ENCODE data around the gene WIPF2.

Gene WIPF2

DNA sequence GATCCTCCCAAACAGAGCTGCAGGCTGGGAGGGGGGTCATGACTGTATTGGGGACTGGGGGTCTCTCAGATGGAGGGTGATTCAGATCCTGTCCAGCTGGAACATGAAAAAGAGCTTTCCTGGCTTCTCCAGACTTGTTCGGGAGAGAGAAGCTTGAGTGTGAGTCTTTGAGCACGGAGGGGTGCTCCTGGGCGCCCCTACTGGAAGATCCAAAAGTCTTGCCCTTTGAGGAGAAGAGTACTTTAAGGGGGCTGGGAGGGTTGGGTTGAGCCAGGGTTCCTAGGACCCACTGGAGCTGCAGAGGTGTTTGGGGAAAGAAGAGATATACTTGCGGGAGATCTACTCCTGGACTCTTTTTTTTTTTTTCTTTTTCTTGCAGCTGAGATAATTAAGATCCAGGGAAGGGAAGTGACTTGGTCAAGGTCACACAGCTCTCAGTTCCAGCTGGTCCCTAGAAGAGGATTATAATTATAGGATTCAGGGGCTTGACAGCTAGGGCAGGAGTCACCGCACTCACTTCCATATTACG lies 98.3 kb downstream of the WIPF2 start:
- DNase-seq: no peak

- DNase-seq: peak; percentile 82
Observed at GRCh38 chr17:40317880-40318829, 99.1 kb downstream of the WIPF2 start.

DNA sequence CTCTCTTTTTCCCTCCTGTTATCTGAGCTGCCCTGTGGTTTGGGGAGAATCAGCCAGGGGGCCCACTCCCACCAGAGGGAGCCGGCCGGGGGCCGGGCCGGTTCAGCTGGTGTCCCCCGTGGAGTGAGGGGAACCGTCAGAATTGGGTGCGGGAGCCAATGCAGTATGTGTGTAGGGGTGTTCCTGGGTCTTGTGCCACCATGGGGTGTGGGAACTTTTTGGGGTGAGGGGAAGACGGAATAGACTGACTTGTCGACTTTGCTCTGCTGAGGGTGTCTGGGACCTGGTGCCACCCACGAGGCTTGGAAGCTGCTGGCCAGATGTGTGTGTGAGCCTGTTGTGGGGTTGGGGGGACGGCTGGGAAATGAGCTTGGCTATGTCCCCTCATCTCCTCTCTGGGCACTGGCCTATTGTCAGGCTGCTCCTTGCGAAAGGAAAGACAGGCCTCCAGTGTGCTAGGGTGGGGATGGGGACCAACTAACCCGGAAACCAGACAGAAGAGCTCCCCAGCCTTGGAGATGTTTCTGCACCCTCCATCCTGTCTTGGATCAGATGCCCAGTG lies 99.8 kb downstream of the WIPF2 start:
- no peak for DNase-seq

- no peak for DNase-seq
Observed at GRCh38 chr17:40319651-40320540, 100.8 kb downstream of the WIPF2 start.

- no peak for DNase-seq
Observed at GRCh38 chr17:40320756-40321523, 101.8 kb downstream of the WIPF2 start.

GRCh38 chr17:40321524-40321929 lies 102.4 kb downstream of the WIPF2 start:
- no peak for DNase-seq

- DNase-seq: no peak
Observed at GRCh38 chr17:40321961-40322357, 102.9 kb downstream of the WIPF2 start.

- no peak for DNase-seq
Observed at GRCh38 chr17:40322358-40323315, 103.5 kb downstream of the WIPF2 start.

- DNase-seq: no peak
Observed at GRCh38 chr17:40323391-40324381, 104.6 kb downstream of the WIPF2 start.

DNA sequence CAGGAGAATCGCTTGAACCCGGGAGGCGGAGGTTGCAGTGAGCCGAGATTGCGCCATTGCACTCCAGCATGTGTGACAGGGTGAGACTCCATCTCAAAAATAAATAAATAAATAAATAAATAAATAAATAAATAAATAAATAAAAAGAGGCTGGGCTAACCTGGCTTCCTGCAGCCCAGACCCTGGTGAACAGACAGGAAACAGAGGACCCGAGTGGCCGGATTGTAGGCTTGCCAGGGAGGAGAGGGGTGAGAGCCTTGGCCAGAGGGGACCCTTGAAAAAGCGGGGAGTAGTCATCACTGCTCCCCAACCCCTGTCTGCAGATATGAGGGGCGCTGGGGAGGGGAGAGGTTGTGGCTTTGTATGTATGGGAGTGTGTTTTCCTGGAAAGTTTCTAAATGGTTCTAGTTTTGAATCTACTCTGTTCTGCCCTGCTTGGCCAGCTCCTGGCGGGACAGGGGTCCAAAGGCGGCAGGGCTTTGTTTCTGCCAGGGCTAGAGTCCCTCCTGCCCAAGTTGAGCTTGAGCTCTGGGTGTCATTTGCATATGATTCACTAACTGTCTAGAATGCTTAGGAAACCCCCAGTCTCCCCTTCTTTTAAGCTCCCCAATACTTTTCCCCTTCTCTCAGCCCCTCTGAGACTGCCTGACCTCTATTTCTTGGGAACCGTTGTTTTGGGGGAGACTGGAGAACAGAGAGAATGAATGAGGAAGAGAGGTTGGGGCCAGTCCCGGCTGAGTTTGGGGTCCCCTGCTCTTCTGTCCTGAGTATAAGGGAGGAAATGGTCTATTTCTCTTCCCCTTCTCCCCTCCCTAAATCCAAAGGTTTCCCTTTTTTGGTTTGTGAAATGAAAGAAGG lies 106.3 kb downstream of the WIPF2 start:
- DNase-seq: no peak

DNA sequence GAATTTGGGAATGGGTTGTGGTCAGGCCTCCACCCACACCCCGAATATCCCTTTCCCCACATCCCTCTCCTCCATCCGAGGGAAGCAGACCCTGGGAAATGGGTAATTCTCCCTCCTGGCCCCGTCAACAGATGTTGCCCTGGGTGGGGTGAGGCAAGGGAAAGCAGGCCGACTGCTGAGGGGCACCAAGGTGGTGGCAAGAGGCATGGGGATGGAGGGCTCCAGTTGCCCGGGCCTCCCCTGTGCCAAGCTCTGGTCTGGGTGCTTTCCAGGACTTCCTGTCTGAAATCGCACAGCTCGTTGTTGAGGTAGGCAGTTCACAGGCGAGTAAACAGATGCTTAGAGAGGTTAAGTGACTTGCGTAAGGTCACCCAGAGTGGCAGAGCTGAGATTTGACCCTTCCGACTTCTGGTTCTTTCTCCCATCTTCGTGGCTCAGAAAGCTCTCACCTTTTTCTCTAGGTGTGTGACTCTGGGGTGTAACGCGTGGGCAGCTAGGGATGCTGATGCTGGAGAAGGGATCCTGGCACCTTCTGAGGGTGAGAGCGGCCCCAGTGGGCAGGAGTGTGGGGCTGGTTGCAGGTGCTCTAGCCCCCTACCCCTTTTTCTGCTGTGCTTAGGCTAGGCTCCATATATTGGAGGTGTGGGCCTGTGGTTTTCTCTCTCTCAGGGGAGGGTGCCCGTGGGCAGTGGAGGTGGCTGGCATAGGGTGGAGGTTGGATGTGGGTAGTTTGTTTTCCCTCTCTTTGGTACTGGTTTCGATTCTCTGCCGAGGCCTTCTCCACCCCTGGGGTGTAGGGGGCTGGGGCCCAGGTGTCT lies 107.1 kb downstream of the WIPF2 start:
- no peak for DNase-seq

GRCh38 chr17:40326832-40327199 lies 107.7 kb downstream of the WIPF2 start:
- no peak for DNase-seq

DNA sequence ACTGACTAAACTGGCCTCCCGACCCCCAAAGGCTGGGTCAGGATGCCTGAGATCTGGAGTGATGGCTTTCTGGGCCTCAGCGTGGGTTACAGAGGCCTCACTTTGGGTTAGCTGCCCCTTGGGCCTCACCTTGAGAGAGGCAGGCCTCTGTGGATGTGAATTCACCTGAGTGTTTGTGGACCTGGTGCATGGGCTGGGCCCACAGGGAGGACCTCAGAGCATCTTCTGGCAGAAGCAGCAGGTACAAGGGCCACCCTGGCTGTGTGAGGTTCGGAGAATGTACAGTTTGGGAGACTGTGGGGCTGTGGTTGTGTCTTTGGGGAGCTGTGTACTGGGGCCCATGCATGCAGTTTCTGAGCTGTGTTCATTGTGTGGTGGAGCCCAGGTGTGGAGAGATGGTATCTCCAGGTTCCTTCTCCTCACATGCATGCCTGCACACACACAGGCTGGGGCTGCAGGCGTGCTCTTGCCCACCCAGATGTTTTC lies 108.2 kb downstream of the WIPF2 start:
- DNase-seq: no peak

DNA sequence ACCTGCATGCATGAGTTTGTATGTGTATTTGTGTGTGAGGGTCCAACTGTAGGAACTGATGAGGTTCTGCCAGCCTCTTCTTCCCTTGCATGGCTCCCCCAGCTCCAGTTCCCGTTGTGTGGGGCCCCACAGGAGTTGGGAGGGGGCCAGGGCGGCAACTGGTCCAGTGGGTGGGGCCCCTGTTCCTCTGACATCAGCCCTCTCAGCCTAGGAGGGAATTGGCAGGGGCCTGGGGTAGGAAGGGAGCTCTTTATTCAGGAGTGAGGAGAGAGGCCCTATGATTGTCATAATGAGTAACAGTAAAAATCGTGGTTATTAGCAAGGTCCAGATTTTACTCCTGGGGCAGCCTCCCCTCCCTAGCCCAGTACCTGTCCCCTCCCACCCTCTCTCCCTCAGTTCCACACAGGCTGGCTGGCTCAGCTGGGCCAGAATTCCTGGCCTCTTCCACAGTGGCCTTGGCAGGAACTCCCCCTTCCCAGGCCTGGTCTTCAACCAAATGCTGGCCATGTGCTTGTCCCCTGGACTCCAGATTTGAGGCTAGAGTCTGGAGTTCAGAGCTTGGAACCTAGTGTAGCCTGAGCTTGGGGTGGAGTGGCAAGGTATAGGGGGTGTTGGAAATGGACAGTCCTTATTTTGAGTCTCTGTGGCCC lies 108.8 kb downstream of the WIPF2 start:
- DNase-seq: no peak

DNA sequence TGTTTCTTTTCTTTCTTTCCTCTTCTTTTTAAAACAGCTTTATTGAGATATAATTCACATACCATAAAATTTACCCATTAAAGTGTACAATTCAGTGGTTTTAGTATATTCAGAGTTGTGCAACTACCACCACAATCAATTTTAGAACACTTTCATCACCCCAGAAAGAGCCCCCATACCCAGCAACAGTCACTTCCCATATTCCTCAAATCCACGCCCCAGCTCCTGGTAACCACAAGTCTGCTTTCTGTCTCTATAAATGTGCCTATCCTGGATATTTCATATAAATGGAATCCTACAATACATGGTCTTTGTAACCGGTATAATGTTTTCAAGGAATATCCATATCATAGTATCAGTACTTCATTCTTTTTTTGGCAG lies 109.3 kb downstream of the WIPF2 start:
- DNase-seq: no peak

DNA sequence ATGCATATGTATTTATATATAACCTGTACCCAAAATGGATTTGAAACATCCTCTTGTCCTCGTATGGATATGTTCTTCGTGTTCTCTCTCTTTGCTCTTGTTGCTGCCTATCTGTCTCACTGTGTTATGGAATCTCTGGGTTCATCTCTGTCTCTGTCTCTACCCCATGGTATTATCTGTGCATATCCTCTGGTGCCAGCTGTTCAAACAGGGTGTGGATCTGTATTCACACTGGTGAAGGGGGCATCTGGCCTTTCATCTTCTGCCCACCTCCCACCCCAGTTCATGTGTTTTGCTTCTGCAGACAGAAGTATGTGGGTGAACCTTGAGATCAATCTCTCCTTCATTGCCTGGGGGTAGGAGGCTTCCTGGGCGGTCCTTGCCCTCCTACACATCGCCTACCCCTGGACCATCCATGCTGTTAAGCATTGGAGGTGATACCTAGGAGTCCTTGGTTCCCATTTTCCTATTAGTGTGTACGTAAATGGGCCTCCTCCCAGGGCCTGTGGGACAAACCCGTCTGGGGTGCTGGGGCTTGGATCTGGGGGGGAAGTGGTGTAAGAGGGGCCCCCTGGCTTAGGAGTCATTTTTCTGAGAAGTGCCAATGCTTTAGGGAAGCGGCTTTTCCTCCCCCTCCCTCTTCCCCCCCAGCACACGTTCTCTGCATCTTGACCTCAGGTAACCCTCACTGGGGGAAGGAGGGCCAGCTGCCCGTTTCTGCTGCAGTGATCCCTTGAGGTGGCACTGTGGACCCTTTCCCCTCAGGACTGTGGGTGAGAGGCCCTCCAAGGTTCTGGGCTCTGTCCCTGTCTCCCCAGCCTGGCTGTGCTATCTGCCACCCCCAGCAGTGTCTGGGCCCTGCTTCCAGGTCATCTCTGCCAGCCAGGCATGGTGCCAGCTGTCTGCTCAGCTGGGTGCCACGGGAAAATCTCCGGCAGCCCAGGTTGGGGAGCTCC lies 111.0 kb downstream of the WIPF2 start:
- DNase-seq: no peak

Measured in NCI-H748 treated with DMSO at 0.1 percent for 48 hours (cell line).